ENCODE results near the gene ZFHX3.

ZFHX3 gene

DNA sequence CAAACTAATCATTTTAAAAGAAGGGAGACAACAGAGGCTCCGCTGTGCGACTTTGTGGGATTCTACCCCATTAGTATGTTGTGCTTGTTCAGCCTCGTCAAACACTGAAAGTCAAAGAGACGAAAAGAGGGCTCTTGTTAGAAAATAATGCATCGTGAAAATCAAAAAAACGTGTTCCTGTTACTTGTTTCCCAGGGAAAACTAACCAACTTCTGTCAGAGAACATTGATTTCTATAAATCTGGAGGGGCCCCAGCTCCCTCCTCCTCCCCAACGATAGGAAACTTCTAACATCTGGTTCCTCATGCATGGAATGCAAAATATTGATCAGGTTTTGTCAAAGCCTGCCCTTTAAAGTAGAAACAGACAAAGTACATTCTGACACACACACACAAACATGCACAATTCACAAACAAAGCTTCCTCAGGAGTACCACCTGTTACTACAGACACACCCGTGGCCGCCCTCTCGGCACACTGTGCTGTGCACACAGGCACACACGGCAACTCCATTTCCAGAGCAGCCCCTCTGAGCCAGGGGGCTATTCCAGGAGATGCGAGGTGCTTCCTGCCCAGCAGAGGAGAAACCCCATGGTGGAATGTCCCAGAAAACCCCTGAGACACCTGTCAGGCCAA is 151.3 kb downstream of the ZFHX3 start:
- no peak for DNase-seq

DNA sequence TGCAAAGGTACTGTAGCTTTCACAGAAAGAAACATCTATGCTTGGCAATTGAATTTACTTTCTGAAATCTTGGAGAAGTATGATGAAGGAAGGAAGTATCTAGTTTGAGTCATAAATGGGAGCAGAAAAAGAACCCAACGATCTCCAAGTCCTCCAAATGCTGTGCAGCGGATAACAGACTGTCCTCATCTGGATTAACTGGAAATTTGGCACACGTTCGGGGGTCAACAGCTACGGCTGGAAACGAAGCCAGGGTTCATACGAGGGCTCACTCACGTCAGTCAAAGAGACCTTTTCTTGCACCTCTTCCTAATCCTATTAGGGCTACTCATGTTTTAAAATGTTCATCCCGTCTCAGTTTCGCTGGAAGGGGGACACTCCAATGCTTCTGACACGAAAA is 152.0 kb downstream of the ZFHX3 start:
- no peak for DNase-seq

DNA sequence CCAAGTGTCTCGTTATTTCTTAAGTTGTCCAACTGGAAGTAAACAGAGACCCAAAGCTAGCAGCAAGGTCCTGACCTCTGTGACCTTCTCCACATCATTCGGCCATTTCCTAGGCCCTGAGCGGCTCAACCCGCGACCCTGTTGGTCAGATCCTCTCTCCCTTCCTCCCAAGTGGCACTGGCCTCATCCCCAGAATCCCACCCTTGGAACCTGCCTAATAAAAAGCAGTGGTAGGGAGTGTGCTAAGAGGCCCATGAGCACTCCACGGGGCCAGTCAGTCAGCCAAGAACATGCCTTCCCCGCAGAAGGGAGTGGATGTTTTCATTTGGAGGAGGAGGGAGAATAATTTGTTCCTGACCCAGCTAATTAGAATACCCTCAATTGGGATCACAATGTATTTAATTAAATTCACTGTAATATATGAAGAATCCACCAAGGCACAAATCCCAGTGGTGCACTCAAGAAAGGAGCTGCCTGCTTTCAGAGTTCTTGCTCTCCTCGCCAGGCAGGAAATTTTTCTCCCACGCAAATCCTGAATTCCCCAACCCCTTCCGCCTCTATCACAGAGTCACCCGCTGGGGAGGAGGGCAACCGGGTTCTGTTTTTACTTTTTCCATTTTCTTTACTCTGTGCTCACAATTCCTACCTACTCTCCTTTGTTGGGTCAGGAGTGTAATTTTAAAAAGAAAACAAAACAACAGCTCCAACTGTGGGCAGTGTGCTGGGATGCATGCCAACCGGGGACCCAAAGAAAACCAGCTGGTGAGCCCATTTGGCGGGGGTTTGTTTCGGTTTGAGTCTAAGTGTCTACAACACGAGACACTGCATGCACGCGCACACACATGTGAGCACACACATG is 153.4 kb downstream of the ZFHX3 start:
- DNase-seq: peak; percentile 16

DNA sequence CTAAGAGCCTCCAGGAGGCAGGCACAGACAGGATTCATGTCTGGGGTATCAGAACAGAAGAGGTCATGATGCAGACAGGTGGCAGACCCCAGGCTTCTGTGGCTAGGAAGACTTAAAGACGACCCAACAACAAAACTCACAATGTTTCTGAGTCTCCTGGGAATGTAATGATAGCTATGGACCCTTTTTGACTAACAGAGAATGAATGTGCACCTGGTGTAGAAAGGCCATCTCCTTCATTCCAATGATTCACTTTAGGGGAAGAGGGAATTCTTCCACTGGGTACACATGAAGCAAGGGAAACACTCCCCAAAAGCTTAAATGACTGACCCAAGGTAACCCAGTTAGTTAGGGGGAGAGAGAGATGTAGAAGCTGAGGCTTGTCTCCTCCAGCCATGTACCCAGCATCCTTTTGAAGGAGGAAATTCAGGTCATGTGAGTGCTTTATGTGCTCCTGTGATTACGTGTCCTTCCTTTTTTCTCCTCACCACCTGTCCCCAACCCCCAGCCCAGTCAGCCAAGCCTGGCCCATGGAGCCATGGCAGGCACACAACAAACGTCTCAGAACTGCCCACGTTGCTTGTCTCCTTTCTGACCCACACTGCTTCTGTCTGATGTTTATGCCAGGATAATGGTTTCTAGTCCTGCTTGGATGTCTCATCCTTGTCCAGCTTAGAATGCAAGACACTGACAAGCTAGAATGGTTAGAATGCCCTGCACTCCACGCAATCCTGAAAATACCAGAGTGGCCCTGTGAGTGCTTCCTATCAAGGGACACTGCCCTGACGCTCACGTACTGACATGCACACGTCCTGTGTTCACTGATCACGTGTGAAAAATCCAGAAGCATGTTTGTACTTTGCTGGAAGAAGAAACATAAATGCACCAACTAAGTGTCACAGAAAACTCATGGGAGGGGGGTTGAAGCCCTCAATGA is 156.4 kb downstream of the ZFHX3 start:
- DNase-seq: no peak

DNA sequence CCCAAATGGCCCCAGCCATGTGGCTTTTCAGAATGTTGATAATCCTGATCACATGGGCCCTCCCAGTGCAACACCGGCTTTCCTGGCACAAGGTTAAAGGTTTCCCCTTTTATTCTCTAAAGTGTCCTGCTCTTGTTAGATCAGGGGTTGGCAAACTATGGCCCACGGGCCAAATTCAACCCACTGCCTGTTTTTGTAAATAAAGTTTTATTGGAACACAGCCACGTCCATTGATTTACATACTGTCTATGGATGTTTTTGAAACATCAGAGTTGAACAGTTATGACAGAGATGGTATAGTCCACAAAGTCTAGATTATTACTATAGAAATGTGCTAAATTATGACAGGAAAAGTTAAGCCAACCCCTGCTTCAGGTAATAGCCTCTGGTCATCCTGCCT is 157.3 kb downstream of the ZFHX3 start:
- no peak for DNase-seq

DNA sequence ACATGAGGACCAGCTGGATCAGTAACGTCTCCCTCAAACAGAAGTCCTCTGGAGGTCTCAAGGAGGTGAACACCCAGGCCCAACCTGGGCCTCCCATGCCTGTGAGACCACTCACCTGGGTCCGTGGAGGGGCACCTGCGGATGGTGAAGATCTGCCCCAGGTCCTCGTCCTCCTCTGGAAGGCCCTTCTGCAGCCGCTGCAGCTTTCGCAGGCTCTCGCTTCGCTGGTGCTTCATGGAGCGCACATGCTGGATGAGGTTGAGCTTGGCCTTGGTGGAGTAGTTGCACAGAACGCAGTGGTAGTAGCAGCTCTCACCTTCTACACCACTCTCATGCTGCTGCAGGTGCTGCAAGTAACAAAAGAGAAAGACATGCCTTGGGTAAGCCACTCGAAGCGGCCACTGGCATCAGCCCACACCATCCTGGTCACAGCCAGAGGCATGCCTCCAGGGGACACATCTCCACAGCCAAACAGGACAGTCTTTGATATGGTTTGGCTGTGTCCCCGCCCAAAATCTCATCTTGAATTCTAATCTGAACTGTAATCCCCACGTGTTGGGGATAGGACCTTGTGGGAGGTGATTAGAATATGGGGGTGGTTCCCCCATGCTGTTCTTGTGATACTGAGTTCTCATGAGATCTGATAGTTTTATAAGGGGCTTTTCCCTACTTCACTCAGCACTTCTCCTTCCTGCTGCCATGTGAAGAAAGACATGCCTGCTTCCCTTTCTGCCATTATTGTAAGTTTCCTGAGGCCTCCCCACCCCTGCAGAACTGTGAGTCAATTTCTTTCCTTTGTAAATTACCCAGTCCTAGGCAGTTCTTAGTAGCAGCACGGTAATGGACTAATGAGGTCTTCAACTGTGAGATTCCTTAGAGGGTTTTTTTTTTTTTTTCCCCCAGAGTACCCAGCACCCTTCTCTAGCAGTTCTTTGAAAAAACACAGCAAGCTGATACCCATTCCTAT is 158.0 kb downstream of the ZFHX3 start:
- no peak for DNase-seq

- no peak for DNase-seq
These were observed 160.4 kb downstream of the ZFHX3 start for GRCh38 chr16:72887537-72887936.

- no peak for DNase-seq
These were observed 161.5 kb downstream of the ZFHX3 start for GRCh38 chr16:72886346-72886974.

DNA sequence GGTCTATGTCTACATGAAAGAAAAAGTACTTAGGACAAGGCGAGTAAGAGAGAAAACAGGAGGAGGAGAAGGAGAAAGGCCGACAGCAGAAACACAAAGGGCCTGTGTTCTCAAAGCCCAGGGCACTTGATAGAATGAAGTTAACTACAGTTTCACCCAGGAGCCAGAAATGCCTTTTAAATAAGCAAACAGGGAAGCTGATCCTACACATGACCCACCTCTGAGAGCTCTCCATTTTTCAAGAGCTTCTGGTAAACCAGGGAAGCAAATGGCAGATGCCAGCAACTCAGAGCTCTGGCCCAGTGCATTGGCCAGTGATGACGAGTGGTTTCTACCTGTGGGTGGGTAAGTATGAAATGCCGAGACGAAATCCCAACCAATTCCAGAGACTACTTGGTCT is 163.4 kb downstream of the ZFHX3 start:
- DNase-seq: no peak

DNA sequence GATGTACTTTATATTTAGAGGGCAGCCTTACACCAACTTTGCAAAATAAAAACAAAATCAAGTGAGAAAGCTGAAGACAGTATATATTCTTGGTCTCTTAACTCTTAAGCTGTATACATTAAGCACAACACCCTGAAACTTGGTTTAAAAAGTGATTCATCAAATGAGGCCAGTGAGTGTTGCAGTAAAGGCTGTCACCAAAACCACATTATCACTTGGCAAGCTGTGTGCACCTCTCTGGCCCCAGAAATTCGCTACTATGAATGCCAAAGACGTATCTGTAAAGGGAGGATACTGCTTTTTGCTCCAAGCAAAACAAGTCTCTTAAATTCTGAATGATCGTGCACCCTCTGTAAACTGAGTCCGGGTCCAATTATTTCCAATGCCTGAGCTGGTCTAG is 163.9 kb downstream of the ZFHX3 start:
- peak; percentile 42 for DNase-seq

DNA sequence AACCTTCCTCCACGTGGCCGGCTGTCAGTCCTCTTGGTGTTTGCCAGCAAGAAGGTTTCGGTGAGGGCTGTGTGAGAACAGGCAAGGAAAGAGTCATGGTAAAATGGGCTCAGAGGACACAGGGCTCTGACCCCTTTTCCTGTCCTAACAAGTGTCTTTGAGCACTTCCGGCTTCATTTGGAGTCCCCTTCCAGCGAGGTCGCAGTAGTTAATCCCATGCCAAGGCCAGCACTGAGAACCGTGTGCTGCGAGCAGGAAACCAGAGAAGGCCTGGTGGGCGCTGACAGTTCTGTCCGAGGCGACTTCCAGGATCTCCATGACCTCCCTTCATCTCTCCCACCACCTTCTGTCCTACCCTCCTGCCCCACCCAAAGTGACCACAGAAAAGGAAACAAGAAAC is 168.1 kb downstream of the ZFHX3 start:
- DNase-seq: no peak

GRCh38 chr16:72878301-72879269 is 169.3 kb downstream of the ZFHX3 start:
- peak; percentile 81 for DNase-seq

DNA sequence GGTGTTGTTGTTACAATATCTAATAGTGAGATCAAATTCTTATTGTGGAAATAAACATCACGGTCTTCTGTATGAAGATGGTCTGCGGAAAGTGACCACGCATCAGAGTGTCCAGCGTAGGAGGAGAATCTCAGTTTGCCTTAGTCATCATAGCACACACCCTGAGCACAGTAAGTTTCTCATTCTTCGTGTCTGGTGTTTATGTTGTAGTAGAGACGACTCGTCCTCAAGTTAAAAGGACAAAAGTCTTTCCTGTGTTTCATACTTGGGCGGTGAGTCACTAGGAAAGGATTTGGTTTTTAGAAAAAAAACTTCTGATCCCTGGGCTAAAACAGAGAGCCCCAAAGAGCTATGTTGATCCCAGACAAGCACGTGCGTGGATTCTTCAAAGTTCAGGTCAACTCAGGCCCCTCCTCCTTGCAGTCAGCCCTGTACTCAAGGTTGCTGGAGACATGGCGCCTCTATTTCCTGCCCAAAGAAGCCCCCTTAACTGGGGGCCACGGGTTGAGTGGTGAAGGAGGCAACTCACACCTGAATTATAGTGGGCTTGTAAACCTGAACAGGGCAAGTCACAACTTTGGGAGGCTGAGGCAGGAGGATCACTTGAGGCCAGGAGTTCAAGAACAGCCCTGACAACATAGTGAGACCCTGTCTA is 170.4 kb downstream of the ZFHX3 start:
- peak; percentile 96 for DNase-seq

GRCh38 chr16:72876981-72877373 is 171.0 kb downstream of the ZFHX3 start:
- peak; percentile 60 for DNase-seq

GRCh38 chr16:72876221-72876620 is 171.7 kb downstream of the ZFHX3 start:
- DNase-seq: peak; percentile 89

DNA sequence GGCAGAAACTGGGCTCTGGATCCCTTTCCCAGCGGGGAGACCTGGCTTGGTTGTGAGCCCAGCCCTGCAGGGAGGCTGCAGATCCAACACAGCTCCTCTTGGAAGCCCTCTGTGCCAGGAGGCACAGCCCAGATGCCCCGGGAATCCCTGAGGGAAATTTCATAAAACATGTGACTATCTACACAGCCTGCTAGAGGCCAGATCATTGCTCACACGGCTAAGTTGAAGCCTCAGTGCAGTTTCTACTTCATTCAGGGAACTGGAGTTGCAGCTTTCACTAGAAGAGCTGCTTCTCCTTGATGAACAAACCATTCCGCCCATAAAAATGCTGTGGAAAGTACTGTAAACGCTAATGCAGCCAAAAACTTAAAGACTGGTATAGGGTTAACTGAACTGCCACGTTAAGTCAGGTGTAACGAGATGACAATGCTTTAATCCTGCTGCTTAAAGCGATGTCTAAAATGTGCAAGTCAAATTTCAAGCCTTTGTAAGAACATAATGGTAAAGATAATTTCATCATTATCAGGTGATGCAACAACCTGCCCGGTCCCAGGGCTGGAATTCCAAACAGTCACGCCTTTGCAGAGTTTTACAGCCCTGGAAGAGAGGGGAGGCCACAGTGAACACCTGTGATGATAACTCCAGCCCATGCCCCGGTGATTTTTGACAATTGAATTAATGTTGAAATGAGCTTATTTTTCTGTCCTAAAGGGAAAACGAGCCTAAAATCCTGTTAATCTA is 172.5 kb downstream of the ZFHX3 start:
- DNase-seq: peak; percentile 13

GRCh38 chr16:72873853-72874252 is 174.1 kb downstream of the ZFHX3 start:
- DNase-seq: peak; percentile 11

DNA sequence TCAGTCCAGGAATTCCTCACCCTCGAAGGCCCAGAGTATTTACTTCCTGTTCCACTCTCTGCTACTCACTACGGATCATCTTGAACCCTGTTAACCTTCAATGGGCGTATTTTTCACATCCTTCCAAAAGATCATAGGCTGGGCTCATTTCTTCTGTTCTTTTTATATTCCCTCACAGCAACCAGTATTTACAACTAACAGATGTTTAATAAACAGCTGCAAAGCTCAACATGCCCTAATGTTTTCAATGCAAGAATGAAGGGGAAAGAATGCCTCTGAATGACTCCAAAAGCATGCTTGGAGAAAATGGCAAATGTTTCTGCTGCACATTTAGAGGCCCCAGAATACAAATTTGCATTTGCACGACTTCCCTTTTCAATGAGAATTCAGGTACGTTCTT is 174.9 kb downstream of the ZFHX3 start:
- DNase-seq: no peak

- DNase-seq: no peak
These were observed 182.1 kb downstream of the ZFHX3 start for GRCh38 chr16:72865835-72866234.

Data from EL (cell line).